IPS-11a (cell line): Measurements from ENCODE around the gene KCNT1.

ENCODE experiments used
- H3K4me3 ChIP-seq: one replicate; pipeline ENCODE4 v1.5.1; 2013; ENCODE audit warnings: low read depth, low read length, control low read depth

Gene KCNT1

GRCh38 chr9:135698767-135699166 is 3.2 kb upstream of the KCNT1 start:
- no peak overlapping the region for H3K4me3 ChIP-seq

- H3K4me3 ChIP-seq: no peak within 1 kb of the TSS
Measured at GRCh38 chr9:135699440-135699839, 2.5 kb upstream of the KCNT1 start, which contains the start of gene SOHLH1. Gene SOHLH1 (minus strand): TSS chr9:135699481. CDS start chr9:135699467, 14 bp downstream.

DNA sequence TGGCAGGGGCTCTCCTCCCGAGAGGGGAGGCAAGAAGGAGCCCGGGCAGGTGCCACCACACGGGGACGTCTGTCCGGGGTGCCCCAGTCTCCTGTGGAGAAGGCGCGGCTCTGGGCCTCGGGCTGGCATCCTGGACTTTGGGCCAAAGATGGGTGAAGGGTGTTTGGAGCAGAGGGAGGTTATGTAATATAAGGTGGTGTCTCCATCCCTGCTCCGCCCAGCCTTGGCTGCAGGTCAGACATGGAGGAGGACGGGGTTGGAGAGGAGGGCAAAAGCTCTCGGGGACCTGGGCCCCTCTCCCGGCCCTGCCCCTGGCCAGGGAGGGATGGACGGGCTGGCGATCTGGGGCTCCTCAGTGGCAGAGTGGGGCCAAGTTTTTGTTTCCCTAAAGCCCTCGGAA is 1.5 kb upstream of the KCNT1 start:
- H3K4me3 ChIP-seq: no peak overlapping the region

DNA sequence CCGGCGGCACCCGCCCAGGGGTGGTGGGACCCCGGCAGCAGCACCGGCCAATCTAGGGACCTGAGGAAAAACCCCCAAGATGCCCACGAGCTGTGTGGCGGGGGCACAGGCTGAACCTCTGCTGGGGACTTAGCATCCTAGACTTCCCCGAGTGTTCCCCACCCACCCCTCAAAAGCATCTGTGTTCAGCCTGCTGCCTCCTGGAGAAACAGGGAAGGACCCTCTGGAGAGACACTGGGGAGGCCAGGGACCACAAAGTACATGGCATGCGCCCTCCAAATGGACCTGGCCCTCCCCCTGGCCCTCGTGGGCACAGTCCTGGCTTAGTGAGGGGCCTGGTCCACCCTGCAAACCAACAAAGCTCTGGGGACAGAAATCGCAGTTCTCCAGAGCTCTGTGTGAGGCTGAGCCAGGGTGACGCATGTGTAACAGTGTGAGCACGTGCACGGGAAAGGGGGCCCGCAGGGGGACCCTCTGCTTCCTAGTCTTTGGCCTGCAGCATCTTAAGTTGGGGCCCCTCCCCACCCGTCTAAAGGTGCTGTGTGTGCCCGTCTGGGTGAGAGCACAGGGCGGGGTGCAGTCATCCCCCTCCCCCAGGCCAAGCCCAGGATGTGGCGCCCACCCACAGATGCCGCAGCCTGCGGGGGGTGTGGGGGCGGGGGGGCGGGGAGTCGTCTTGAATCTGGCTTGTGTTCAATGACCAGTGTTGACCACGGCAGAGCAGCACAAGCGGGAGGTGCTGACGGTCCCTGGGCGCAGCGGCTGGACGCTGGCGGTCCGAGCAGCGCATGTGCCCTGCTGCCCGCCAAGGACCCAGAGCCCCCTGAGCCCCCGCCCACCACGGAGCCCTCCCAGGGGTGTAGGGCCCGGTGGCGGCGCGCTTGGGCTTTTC is 672 bp upstream of the KCNT1 start:
- no peak overlapping the region for H3K4me3 ChIP-seq

- H3K4me3 ChIP-seq: no peak overlapping the region
Measured at GRCh38 chr9:135703726-135704125, 1.7 kb downstream of the KCNT1 start.

GRCh38 chr9:135704483-135704882 is 2.5 kb downstream of the KCNT1 start:
- H3K4me3 ChIP-seq: no peak overlapping the region

DNA sequence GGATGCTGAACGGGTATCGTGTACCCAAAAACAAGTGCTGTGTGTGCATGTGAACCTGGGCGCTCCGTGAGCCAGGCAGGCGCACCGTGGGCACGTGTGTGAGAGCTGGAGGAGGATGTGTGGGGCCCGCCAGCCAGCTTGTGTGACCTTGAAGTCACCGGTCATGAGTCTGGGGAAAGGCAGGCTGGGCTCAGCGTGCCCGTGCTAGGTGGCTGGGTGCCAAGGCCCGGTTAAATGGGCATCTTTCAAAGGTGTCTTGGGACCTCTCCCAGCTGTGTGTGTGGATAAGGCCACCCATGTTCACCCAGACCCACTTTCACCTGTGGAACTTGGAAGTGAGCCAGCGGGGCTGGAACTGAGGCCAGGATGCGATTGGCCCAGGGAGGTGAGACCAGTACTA is 3.4 kb downstream of the KCNT1 start:
- no peak overlapping the region for H3K4me3 ChIP-seq

GRCh38 chr9:135706288-135706687 is 4.3 kb downstream of the KCNT1 start:
- no peak overlapping the region for H3K4me3 ChIP-seq

GRCh38 chr9:135707252-135708138 is 5.5 kb downstream of the KCNT1 start:
- no peak overlapping the region for H3K4me3 ChIP-seq

DNA sequence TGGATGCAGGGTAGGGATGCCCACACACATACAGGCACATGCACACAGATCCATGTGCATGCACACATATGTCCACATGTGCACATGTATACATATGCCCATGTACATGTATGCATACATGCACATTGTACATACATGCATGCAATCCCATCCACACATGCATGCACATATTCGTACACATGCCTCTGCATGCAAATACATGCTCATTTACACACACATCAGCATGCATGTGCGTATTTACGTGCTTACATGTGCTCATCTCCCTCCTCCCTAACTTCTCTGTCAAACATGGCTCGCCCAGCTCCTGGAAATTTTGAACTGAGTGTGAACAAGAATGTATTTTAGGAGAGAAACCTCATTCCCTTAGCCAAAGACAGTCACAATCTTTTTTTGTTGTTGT is 6.2 kb downstream of the KCNT1 start:
- no peak overlapping the region for H3K4me3 ChIP-seq

DNA sequence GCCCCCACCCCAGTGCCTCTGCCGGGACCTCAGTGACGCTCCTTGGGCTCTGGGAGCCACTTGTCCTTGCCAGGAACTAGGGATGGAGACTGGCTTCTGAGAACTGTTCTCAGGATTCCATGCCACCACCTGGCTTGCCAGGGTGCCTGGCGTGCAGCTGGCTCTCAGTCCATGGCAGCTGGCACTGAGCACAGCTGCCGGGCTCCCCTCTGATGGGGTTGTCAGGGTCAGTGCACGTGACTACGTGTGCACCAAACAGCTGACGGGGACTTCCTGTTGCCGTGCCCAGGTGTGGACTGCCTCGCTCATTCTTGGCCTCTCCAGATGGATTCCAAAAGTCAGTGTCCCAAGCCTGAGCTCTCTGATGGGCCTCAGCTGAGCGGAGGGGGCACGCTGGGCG is 9.4 kb downstream of the KCNT1 start:
- H3K4me3 ChIP-seq: no peak overlapping the region

- H3K4me3 ChIP-seq: no peak overlapping the region
Measured at GRCh38 chr9:135711881-135712280, 9.9 kb downstream of the KCNT1 start.

DNA sequence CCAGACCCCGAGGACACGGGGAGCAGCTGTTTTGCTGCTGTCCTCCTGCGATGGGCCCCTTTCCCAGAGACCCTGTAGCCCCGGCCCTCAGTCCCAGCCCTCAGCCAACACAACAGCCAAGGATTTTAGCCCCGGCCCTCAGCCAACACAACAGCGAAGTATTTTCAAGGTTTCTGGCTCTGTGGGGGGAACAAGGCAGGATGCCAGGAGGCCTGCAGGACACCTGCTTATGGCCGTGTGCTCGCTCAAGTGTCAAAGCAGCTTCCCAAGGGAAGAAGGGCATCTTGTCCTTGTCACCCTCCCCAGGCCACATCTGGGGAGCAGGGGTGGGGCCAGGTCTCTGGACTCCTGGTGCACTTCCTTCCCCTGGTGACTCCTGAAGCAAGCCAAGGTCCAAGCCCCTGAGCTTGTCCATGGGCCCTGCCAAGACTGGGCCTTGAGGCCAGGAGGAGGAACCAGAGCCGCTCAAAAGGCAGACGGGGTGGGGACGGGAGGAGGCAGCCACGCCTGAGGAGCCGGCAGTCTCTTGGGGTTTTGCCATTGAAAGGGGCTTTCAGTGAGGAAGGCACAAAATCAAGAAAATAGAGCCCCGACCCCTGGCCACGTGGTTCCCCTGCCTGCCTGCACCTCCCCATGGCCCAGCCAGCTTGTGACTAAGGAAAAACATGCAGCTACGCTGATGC is 10.8 kb downstream of the KCNT1 start:
- H3K4me3 ChIP-seq: no peak overlapping the region

DNA sequence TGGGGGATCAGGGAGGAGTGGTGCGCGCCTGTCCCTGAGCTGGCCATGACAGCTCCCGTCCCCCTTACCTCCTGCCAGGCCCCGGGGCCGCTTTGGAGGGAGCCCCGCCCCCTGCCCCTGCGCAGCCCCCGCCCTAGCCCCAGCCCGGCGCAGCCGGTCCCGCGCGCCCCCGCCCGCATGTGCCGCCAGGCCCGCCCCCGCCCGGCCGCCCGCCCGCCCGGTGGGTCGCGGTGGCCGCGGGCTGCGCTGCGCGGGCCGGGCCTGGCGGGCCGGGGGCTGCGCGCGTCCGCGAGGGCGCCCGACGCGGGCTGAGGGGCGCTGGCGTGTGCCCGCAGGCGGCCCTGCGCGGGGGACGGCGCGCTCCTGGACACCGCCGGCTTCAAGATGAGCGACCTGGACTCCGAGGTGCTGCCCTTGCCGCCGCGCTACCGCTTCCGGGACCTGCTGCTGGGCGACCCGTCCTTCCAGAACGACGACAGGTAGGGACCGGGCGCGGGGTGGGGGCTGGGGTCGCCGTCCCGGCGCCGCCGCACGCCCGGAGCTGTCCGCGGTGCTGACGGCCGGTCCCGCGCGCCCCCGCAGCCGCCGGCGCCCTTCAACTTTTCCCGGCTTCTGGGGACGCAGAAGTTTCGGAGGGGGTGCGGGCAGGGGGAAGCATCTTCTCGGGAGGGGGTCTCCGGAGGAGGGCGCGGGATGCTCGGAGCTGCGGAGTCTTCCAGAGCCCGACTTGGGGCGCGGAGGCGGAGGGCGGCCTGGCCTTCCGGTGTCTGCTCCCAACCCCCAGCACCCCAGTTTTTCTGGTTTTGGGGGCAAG is 12.5 kb downstream of the KCNT1 start:
- H3K4me3 ChIP-seq: peak overlapping the region; percentile 17

DNA sequence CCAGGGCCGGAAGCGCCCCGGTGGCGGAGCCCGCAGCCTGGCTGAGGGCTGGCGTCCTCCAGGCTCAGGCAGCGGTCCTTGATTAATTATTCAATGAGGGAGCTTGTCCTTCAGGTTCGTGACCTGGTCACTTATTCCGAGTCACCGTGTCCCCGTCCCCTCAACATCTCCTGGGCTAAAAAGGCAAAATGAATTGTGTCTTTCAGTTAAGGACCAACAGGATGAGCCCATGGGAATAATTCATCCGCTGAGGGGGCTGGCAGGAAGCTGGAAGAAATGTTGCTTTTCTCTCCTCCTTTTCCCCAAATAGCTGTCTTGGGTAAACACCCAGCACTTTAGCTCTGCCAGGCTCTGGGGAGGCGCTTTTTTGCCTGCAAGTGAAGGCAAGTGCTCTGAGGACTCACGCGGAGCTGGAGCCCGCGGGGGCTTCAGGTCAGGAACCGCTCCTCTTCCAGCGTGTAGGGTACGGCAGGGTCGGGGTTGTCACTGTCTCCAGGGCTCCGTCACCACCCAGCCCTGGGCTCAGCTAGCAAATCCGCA is 13.1 kb downstream of the KCNT1 start:
- no peak overlapping the region for H3K4me3 ChIP-seq

GRCh38 chr9:135716045-135716444 is 14.1 kb downstream of the KCNT1 start:
- H3K4me3 ChIP-seq: no peak overlapping the region

- no peak overlapping the region for H3K4me3 ChIP-seq
Measured at GRCh38 chr9:135717410-135717809, 15.4 kb downstream of the KCNT1 start.

DNA sequence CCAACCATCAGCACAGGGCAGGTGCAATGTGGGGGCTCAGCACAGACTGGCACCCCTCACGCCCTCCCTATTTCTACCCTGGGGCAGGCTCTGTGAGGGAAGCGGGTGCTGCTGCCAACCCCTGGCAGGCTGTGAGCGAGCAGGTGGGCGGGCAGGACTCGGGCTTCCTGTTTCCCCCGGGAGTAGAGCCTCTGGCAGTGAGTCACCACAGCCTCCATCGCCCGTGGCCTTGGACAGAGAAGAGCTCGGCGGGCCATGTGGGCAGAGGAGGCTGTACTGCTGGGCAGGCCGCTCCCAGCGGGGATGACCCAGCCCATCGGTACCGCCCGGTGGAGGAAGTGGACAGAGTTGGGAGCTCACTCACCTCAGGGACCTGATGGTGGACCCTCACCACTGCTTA is 16.6 kb downstream of the KCNT1 start:
- no peak overlapping the region for H3K4me3 ChIP-seq

GRCh38 chr9:135719472-135719871 is 17.5 kb downstream of the KCNT1 start:
- no peak overlapping the region for H3K4me3 ChIP-seq

- no peak overlapping the region for H3K4me3 ChIP-seq
Measured at GRCh38 chr9:135722365-135722764, 20.4 kb downstream of the KCNT1 start.
